Activated T-helper 1 cell treated with anti-CD3 and anti-CD28 coated beads, Interleukin-2, amount 50 U/mL, for 16 hours (primary cell): Measurements from ENCODE around the gene NPTXR.
"Not testable (repeated sequence)": the region's sequence is repeated elsewhere in the genome, so short reads cannot be mapped to it uniquely, and the experiment has no call there.

Experiments
- DNase-seq, 2 donors: peaks; one replicate each; pipeline ENCODE4 v3.0.0-alpha.2; 2020; ENCODE audit warnings: low read depth in 1 of 2, low spot score in 1 of 2

Gene NPTXR

GRCh38 chr22:38832005-38832978 is 11.5 kb downstream of the NPTXR start:
- DNase-seq = no peak

- DNase-seq = no peak
Measured at GRCh38 chr22:38831166-38831945, 12.5 kb downstream of the NPTXR start.

GRCh38 chr22:38830845-38831108 is 13.1 kb downstream of the NPTXR start:
- no peak for DNase-seq

GRCh38 chr22:38830026-38830844 is 13.6 kb downstream of the NPTXR start:
- DNase-seq = no peak

- DNase-seq = no peak
Measured at GRCh38 chr22:38829485-38829884, 14.3 kb downstream of the NPTXR start.

- no peak for DNase-seq
Measured at GRCh38 chr22:38828616-38829205, 15.1 kb downstream of the NPTXR start.

GRCh38 chr22:38828191-38828590 is 15.6 kb downstream of the NPTXR start:
- no peak for DNase-seq

- DNase-seq = no peak
Measured at GRCh38 chr22:38827510-38827909, 16.3 kb downstream of the NPTXR start.

- DNase-seq = no peak
Measured at GRCh38 chr22:38826801-38827200, 17.0 kb downstream of the NPTXR start.

- no peak for DNase-seq
Measured at GRCh38 chr22:38826386-38826785, 17.4 kb downstream of the NPTXR start.

GRCh38 chr22:38824585-38824984 is 19.2 kb downstream of the NPTXR start:
- DNase-seq = no peak

GRCh38 chr22:38823637-38824036 is 20.2 kb downstream of the NPTXR start:
- DNase-seq = no peak

- no peak for DNase-seq
Measured at GRCh38 chr22:38823076-38823475, 20.8 kb downstream of the NPTXR start.

GRCh38 chr22:38820020-38820419 is 23.8 kb downstream of the NPTXR start:
- no peak for DNase-seq

- no peak for DNase-seq
Measured at GRCh38 chr22:38819387-38819940, 24.4 kb downstream of the NPTXR start.

GRCh38 chr22:38817196-38817595 is 26.6 kb downstream of the NPTXR start:
- DNase-seq = no peak

GRCh38 chr22:38815842-38816241 is 28.0 kb downstream of the NPTXR start:
- DNase-seq = no peak

- DNase-seq = no peak
Measured at GRCh38 chr22:38811241-38811640, 32.6 kb downstream of the NPTXR start.

- not testable (repeated sequence) for DNase-seq
Measured at GRCh38 chr22:38805041-38805593, 38.7 kb downstream of the NPTXR start.

GRCh38 chr22:38802671-38803121 is 41.1 kb downstream of the NPTXR start:
- DNase-seq = no peak
